ENCODE measurements around the gene FOXK2. TPM values are rescaled to one million over a fixed set of nuclear protein-coding genes. Genes with fewer than 3 reads are reported as not detected.

The FOXK2 gene
- total and polyA plus RNA-seq, 2 donors (not counting 3 experiments of a cell fraction or from before 2014, with no cell fraction given), result 33.4 to 79.3 TPM

DNA sequence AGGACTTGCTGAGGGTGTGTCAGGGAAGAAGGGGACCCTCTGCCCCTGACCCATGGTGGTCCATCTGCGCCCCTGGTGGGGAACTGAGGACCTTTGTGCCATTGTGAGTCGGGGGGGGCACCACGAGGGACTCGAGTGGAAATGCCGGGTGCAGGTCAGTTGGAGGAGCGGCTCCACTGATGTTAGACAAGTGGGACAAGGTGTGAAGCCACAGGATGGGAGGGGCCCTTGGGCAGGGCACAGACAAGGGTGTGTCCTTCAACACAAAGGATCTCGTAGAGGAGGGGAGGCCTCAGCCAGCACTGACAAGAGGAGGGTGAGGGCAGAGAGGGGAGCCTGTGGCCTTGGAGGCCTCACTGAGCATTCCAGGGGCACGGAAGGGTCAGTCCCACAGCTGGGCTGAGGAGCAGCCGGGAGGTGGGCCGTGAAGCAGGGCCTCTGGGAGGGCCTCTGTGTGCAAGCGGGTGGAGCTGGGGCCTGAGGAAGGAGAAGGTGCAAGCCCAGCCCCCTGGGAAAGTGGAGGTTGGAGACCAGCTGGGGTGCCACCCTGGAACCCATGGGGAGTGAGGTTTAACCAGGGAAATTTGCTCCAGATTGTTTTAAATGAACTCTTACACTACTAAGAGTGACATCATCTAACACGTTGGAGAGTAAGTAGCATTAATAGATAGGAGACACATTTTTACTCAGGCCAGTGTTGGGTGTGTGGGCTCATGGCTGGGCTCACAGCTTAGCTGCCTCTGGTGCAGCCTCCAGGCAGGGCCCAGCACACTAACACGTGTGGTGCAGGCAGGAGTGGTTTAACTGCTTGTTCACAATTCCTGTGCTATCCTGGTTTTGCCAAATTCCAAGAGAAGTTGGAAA is 33.1 kb upstream of the FOXK2 start:
- Histone ChIP-seq H3K4me1 (ENCODE audit: control insufficient read depth, extremely low read depth, insufficient read depth, low read length) (no peaks in the 10 kb centered on the region), H3K27me3 (ENCODE audit: control insufficient read depth in 2 of 2, insufficient read depth in 2 of 2, low read length in 2 of 2) (no peaks in the 10 kb centered on the region), H3K4me3 (replicated peaks in 1 of 3; ENCODE audit: insufficient read depth in 1 of 3, low read depth in 1 of 3, low read length in 3 of 3) (no peak overlapping the region), H3K36me3 (ENCODE audit: control insufficient read depth in 2 of 2, extremely low read depth in 1 of 2, insufficient read depth in 2 of 2, low read length in 2 of 2) (peaks cover 2 to 35% of the 10 kb centered on the region in 2 experiments), H4K20me1 (replicated peaks; ENCODE audit: control insufficient read depth, extremely low read depth, insufficient read depth, low read length) (no peaks in the 10 kb centered on the region), H3K4me2 (ENCODE audit: insufficient read depth, low read length) (no peak overlapping the region), H2AFZ (ENCODE audit: low read depth, low read length) (no peak overlapping the region), H3K27ac (ENCODE audit: insufficient read depth, low read depth, low read length) (no peak overlapping the region), H3K79me2 (ENCODE audit: control insufficient read depth, insufficient read depth, low read length) (no peaks in the 10 kb centered on the region), H3K9me3 (replicated peaks; ENCODE audit: control insufficient read depth, insufficient read depth, low read length) (no peaks in the 10 kb centered on the region), H3K9ac (replicated peaks; ENCODE audit: extremely low read depth, insufficient read depth, low read length) (no peak overlapping the region), H3K9me1 (replicated peaks; ENCODE audit: control insufficient read depth, extremely low read depth, insufficient read depth, low read length) (no peaks in the 10 kb centered on the region)
- TF ChIP-seq JUN (IDR thresholded peaks at IDR 0.05; ENCODE audit: borderline replicate concordance, insufficient read depth, insufficient read length, low read depth), result no peak
- TF ChIP-seq MAX (IDR thresholded peaks at IDR 0.05; ENCODE audit: insufficient read depth, insufficient read length), result no peak
- TF ChIP-seq FOS (IDR thresholded peaks at IDR 0.05; ENCODE audit: borderline replicate concordance, insufficient read depth, low read length), result no peak
- TF ChIP-seq EZH2 (IDR thresholded peaks at IDR 0.05; ENCODE audit: borderline replicate concordance, low read depth, low read length, severe bottlenecking), result no peak
- TF ChIP-seq POLR2A (IDR thresholded peaks at IDR 0.05; ENCODE audit: low read depth, low read length), result no peak
- no peak for TF ChIP-seq MYC (IDR thresholded peaks at IDR 0.05; ENCODE audit: low read depth, low read length)
- TF ChIP-seq, protein P1, sequence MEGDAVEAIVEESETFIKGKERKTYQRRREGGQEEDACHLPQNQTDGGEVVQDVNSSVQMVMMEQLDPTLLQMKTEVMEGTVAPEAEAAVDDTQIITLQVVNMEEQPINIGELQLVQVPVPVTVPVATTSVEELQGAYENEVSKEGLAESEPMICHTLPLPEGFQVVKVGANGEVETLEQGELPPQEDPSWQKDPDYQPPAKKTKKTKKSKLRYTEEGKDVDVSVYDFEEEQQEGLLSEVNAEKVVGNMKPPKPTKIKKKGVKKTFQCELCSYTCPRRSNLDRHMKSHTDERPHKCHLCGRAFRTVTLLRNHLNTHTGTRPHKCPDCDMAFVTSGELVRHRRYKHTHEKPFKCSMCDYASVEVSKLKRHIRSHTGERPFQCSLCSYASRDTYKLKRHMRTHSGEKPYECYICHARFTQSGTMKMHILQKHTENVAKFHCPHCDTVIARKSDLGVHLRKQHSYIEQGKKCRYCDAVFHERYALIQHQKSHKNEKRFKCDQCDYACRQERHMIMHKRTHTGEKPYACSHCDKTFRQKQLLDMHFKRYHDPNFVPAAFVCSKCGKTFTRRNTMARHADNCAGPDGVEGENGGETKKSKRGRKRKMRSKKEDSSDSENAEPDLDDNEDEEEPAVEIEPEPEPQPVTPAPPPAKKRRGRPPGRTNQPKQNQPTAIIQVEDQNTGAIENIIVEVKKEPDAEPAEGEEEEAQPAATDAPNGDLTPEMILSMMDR (IDR thresholded peaks at IDR 0.05; ENCODE audit: extremely low read depth in 1 of 2, insufficient read depth in 1 of 2, low read depth in 1 of 2, low read length in 2 of 2), result no peak
- no peak for TF ChIP-seq POLR2AphosphoS5 (IDR thresholded peaks at IDR 0.05; ENCODE audit: insufficient read depth, low read depth, low read length)
- TF ChIP-seq GATA2 (IDR thresholded peaks at IDR 0.05; ENCODE audit: insufficient read depth, insufficient read length, low read depth, low read length), result no peak
- no TSS peak for BruUV-seq (replicated peaks)
- intact Hi-C loops (cut with micrococcal nuclease) (no loop called here), dilution Hi-C loops (cut with MboI; ENCODE audit: extremely low pct_ligation_motif_present, low sequenced_read_pairs) (no loop called here)
- ChIA-PET CTCF (no interaction called here), POLR2A (no interaction called here)
- FAIRE-seq, result no peak
- no peak for DNase-seq (ENCODE audit: low read depth, low spot score)

Measured in endothelial cell of umbilical vein (primary cell).